Panc1 (cell line): ENCODE measurements around the gene EPS8L1.

Experiments used
- CTCF ChIP-seq: fragments of 450-650 bp; IDR thresholded peaks from 2 replicates; pipeline ENCODE4 v1.5.1; 2017; ENCODE audit warnings: mild to moderate bottlenecking
- POLR2AphosphoS5 ChIP-seq: IDR thresholded peaks from 2 replicates; pipeline ENCODE4 v1.6.1; 2012; ENCODE audit warnings: mild to moderate bottlenecking, low read depth, low read length, moderate library complexity
- TCF7L2 ChIP-seq: IDR thresholded peaks from 2 replicates; pipeline ENCODE4 v1.6.1; 2011; ENCODE audit warnings: mild to moderate bottlenecking, low read depth, low read length, inconsistent platforms
- TF ChIP-seq, protein P1 (sequence below), 2 experiments: IDR thresholded peaks; 2 replicates each; pipeline ENCODE4 v1.6.1; 2011 to 2012; ENCODE audit warnings: low read depth in 2 of 2, control low read depth in 1 of 2, low read length in 1 of 2, mild to moderate bottlenecking in 1 of 2, moderate library complexity in 1 of 2; ENCODE audit not compliant: insufficient read depth in 1 of 2

GRCh38 chr19:55098716-55099556, 23.3 kb downstream of the EPS8L1 start:
- no peak; the same call in 1 of the 2 replicates for TF ChIP-seq CTCF
- no peak for TF ChIP-seq POLR2AphosphoS5
- TF ChIP-seq, protein P1, sequence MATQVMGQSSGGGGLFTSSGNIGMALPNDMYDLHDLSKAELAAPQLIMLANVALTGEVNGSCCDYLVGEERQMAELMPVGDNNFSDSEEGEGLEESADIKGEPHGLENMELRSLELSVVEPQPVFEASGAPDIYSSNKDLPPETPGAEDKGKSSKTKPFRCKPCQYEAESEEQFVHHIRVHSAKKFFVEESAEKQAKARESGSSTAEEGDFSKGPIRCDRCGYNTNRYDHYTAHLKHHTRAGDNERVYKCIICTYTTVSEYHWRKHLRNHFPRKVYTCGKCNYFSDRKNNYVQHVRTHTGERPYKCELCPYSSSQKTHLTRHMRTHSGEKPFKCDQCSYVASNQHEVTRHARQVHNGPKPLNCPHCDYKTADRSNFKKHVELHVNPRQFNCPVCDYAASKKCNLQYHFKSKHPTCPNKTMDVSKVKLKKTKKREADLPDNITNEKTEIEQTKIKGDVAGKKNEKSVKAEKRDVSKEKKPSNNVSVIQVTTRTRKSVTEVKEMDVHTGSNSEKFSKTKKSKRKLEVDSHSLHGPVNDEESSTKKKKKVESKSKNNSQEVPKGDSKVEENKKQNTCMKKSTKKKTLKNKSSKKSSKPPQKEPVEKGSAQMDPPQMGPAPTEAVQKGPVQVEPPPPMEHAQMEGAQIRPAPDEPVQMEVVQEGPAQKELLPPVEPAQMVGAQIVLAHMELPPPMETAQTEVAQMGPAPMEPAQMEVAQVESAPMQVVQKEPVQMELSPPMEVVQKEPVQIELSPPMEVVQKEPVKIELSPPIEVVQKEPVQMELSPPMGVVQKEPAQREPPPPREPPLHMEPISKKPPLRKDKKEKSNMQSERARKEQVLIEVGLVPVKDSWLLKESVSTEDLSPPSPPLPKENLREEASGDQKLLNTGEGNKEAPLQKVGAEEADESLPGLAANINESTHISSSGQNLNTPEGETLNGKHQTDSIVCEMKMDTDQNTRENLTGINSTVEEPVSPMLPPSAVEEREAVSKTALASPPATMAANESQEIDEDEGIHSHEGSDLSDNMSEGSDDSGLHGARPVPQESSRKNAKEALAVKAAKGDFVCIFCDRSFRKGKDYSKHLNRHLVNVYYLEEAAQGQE (IDR thresholded peaks at IDR 0.05; ENCODE audit: insufficient read depth in 1 of 2, low read depth in 2 of 2, low read length in 1 of 2) = no peak
- no peak for TF ChIP-seq TCF7L2
